Esophagus (tissue), 2 donors: ENCODE measurements around the gene YIPF4. TPM values are rescaled to one million over a fixed set of nuclear protein-coding genes. Genes with fewer than 3 reads are reported as not detected.
A peak's percentile ranks its signal among the peaks of the same experiment; 100 is the strongest.
"Not testable (repeated sequence)": the region's sequence is repeated elsewhere in the genome, so short reads cannot be mapped to it uniquely, and the experiment has no call there.

Source experiments
- H3K27ac ChIP-seq, 2 donors: one replicate each; pipeline ENCODE4 v1.5.1; 2013; ENCODE audit warnings: low read depth in 2 of 2, mild to moderate bottlenecking in 2 of 2, inconsistent platforms in 1 of 2, low read length in 1 of 2, moderate library complexity in 1 of 2
- H3K27me3 ChIP-seq, 2 donors: one replicate each; pipeline ENCODE4 v1.6.1; 2013; ENCODE audit warnings: low read length in 2 of 2, control low read depth in 1 of 2, mild to moderate bottlenecking in 1 of 2; ENCODE audit not compliant: insufficient read depth in 2 of 2, control insufficient read depth in 1 of 2
- H3K36me3 ChIP-seq, 2 donors: one replicate each; pipeline ENCODE4 v1.6.1; 2013; ENCODE audit warnings: low read length in 1 of 2; ENCODE audit not compliant: control insufficient read depth in 2 of 2, insufficient read depth in 2 of 2
- H3K4me1 ChIP-seq, 2 donors: one replicate each; pipeline ENCODE4 v1.6.1; 2013; ENCODE audit warnings: low read length in 1 of 2; ENCODE audit not compliant: control insufficient read depth in 2 of 2, insufficient read depth in 2 of 2
- H3K4me3 ChIP-seq, 2 donors: one replicate each; pipeline ENCODE4 v1.5.1; 2013; ENCODE audit warnings: low read length in 2 of 2, mild to moderate bottlenecking in 2 of 2, low read depth in 1 of 2, moderate library complexity in 1 of 2
- H3K9me3 ChIP-seq, 2 donors: one replicate each; pipeline ENCODE4 v1.6.1; 2013; ENCODE audit warnings: mild to moderate bottlenecking in 2 of 2, low read depth in 1 of 2, low read length in 1 of 2, moderate library complexity in 1 of 2; ENCODE audit not compliant: control insufficient read depth in 2 of 2, insufficient read depth in 1 of 2
- WGBS, 2 donors: extraction: QIAGEN DNeasy Blood & Tissue Kit; methylation state at CpG; one replicate each; pipeline ENCODE4 v1.1.7; 2013; 5-methylcytosine and 5-hydroxymethylcytosine counted together
- polyA plus RNA-seq, 2 donors: library from polyadenylated mRNA; stranded (reverse); fragments of 200-250 nt; gene quantifications; one replicate each; pipeline ENCODE4 v1.2.3, GENCODE V29; 2013
- donor health status: healthy with polysubstance abuse.
- donor health status: Bipolar disorder and iron deficiency.

YIPF4 gene
- polyA plus RNA-seq, 2 donors, result 16.0 to 24.4 TPM

DNA sequence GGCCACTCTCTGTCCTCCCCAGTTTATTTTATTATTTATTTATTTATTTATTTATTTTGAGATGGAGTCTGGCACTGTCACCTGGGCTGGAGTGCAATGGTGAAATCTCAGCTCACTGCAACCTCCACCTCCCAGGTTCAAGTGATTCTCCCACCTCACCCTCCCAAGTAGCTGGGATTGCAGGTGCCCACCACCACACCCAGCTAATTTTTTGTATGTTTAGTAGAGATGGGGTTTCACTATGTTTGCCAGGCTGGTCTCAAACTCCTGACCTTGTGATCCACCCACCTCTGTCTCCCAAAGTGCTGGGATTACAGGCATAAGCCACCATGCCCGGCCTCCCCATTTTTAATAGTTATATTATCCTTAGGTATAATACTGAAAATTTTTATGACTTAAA, 51.0 kb downstream of the YIPF4 start:
- H3K36me3 ChIP-seq, H3K4me3 ChIP-seq, H3K27ac ChIP-seq, H3K27me3 ChIP-seq, H3K4me1 ChIP-seq, H3K9me3 ChIP-seq: not testable (repeated sequence)
- WGBS, 2 donors, result 74 to 94% methylated on average over 1 of the region's 1 CpG

GRCh38 chr2:32329180-32329980, 51.7 kb downstream of the YIPF4 start:
- H3K9me3 ChIP-seq, H3K27me3 ChIP-seq, H3K27ac ChIP-seq, H3K4me1 ChIP-seq, H3K36me3 ChIP-seq, H3K4me3 ChIP-seq: not testable (repeated sequence)
- WGBS, 2 donors, result 76 to 89% methylated on average over 14 of the region's 14 CpGs

DNA sequence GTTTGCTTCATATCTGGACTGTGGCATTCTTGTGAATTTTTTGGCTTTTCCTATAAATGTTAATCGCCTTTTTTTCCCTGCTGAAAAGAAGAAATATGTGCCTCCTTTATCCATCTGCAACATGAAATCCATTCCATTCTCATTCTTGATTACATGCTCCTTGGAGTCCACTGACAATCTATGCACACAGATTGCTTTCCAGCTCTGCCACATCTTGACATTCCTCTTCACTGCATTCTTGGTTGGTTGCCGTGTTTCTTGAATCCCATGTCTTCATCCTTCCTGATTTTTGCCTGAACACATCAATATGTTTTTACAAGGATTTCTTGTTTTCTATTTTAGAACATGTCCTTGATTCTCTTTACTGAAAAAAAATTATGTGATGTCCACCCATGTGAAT, 52.4 kb downstream of the YIPF4 start:
- no peaks in the 10 kb centered on the region for H3K9me3 ChIP-seq
- H3K4me3 ChIP-seq, result no peak overlapping the region
- H3K4me1 ChIP-seq, result no peaks in the 10 kb centered on the region
- 90% methylated on average over 2 of the region's 2 CpGs for WGBS, 2 donors
- no peaks in the 10 kb centered on the region for H3K27me3 ChIP-seq
- H3K27ac ChIP-seq, result no peak overlapping the region
- no peaks in the 10 kb centered on the region for H3K36me3 ChIP-seq

- no peaks in the 10 kb centered on the region for H3K27me3 ChIP-seq
- no peak overlapping the region for H3K27ac ChIP-seq
- WGBS, 2 donors, result 42 to 51% methylated on average over 2 of the region's 2 CpGs
- H3K4me1 ChIP-seq, result no peaks in the 10 kb centered on the region
- H3K4me3 ChIP-seq, result no peak overlapping the region
- H3K9me3 ChIP-seq, result no peaks in the 10 kb centered on the region
- no peaks in the 10 kb centered on the region for H3K36me3 ChIP-seq
These were observed 65.1 kb downstream of the YIPF4 start for GRCh38 chr2:32342801-32343200.

- WGBS, 2 donors, result 83 to 94% methylated on average over 3 of the region's 3 CpGs
- H3K27me3 ChIP-seq, H3K36me3 ChIP-seq, H3K4me1 ChIP-seq, H3K4me3 ChIP-seq, H3K27ac ChIP-seq, H3K9me3 ChIP-seq: not testable (repeated sequence)
These were observed 73.1 kb downstream of the YIPF4 start for GRCh38 chr2:32350797-32351196.

DNA sequence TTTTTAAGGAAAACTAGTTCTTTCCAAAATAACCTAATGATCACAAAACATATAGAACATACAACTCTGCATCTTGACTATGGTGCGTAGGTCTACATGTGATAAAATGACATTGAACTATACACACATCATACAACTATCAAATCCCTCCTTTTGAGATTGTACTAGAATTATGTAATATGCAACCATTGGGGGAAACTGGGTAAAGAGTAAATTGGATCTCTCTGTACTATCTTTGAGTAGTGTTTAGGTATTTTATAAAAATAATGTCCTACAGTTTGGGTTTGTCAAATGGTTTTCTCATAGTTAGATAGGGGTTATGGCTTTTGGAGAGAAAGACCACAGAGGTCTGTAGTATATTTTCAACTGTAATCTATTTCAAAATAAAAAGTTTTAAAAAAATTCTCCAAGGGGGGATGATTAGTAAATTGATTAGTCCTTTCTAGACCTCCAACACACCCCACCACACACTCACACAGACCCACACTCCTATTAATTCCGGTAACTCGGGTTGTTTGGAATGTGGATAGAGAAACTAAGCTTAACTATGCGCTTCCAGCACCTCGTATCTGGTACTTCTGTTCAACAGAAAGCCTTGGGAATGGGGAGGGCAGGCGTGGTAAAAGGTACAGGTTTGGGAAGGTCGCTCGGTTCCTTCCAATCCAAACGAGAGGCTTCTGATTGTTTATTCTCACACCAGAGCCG, 78.4 kb downstream of the YIPF4 start:
- WGBS, 2 donors, result 9 to 10% methylated on average over 10 of the region's 10 CpGs
- Histone ChIP-seq H3K9me3 (no peaks in the 10 kb centered on the region), H3K4me3 (peak overlapping the region; percentile 98 to 100), H3K27me3 (no peaks in the 10 kb centered on the region), H3K27ac (peak overlapping the region; percentile 96 to 98), H3K36me3 (no peaks in the 10 kb centered on the region), H3K4me1 (no peaks in the 10 kb centered on the region)

DNA sequence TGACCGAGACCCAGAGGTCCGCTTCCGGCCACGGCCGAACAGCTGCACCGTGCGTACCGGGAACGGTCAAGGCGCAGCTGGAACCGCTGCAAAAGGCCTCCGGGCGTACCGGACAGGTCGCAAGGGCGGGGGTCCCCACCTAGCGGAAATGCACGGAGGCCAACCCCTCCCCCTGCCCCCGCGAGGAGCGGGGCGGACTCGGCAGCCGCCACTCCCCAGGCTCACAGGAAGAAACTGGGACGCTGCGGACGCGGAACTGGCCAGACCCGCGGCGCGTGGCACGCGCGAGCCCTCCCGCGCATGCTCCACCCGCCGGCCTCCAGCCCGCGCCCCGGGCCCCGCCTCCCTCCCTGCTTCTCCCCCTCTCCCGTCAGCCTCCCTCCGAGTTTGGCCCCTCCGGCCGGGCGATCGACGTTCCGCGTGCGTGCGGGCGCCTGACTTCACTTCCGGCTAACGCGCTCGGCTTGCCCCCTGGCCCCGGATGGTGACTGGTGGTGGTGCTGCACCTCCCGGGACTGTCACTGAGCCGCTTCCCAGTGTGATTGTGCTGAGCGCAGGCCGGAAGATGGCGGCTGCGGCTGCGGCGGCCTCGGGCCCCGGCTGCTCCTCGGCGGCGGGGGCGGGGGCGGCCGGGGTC, 79.1 kb downstream of the YIPF4 start, which contains the start of gene BIRC6:
Gene BIRC6 (plus strand): TSS at position 343 of the 637 bp plus-strand sequence. CDS start 139 bp downstream, at position 482.
- Histone ChIP-seq H3K4me3 (peak within 1 kb of the TSS; percentile 98 to 100), H3K36me3 (no peaks in the 10 kb centered on the region), H3K27me3 (no peaks in the 10 kb centered on the region), H3K4me1 (no peaks in the 10 kb centered on the region), H3K9me3 (no peaks in the 10 kb centered on the region), H3K27ac (peak within 1 kb of the TSS; percentile 96 to 98)
- WGBS, 2 donors, result 1% methylated on average over 63 to 76 of the region's 76 CpGs

DNA sequence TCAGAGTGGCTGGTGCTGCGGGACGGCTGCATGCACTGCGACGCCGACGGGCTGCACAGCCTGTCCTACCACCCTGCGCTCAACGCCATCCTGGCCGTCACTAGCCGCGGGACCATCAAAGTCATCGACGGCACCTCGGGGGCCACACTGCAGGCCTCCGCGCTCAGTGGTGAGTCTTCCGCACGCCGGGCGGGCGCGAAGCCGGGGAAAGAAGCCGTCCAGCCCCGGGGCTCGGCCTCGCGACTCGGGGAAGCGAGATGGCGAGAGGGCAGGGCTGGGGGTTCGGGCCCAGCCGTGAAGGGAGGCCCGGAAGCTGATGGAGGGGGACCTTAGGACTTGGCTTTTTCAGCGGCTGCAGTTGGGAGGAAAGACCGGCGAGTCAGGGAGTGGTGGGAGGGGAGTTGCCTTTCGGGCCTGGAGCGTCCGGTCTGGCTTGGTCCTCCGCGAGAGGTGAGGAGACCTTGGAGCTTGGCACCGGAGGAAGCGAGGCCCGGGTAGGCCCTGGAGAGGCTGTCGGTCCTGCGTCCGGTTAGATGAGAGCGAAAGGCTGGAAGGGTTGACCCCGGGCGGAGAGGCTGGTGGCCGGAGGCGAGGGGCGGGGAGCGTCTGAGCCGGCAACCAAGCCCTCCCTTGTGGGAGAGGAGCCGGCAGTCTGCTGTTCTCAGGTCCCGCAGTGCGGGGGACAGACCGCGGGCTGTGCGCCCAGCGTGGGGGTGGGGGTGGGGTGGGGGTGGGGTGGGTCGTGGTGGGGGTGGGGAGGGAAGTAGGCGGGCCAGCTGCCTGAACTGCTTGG, 79.8 kb downstream of the YIPF4 start:
- H3K4me3 ChIP-seq, result peak overlapping the region; percentile 98 to 100
- no peaks in the 10 kb centered on the region for H3K27me3 ChIP-seq
- no peaks in the 10 kb centered on the region for H3K9me3 ChIP-seq
- WGBS, 2 donors, result 0 to 1% methylated on average over 62 to 63 of the region's 65 CpGs
- peak overlapping the region; percentile 96 to 98 for H3K27ac ChIP-seq
- H3K36me3 ChIP-seq, result no peaks in the 10 kb centered on the region
- H3K4me1 ChIP-seq, result no peaks in the 10 kb centered on the region

DNA sequence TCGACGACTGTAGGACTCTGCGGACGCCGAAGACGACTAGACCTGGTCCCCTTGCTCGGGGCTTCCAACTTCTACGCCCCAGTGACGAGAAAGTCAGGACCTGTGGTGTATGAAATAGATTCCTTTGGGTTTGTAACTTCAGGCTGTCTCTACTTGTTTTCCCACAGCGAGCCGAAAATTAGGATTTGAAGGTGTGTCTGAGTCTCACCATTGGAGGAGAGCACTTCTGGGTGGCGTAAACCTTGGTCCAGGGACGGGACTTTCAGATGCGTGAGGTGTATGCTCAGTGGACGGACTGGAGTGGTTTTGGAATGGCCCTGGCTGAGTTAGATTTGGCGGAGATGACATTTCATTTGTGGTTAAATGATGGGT, 80.4 kb downstream of the YIPF4 start:
- Histone ChIP-seq H3K9me3 (no peaks in the 10 kb centered on the region), H3K4me1 (no peaks in the 10 kb centered on the region)

More for the DNA sequence above, 80.4 kb downstream of the YIPF4 start:
- WGBS, 2 donors, result 3 to 4% methylated on average over 16 of the region's 16 CpGs
- Histone ChIP-seq H3K4me3 (peak overlapping the region; percentile 98 to 100), H3K36me3 (no peaks in the 10 kb centered on the region), H3K27ac (peak overlapping the region; percentile 96 to 98), H3K27me3 (no peaks in the 10 kb centered on the region)
